ENCODE measurements around the gene SUPT3H. TPM values are rescaled to one million over a fixed set of nuclear protein-coding genes. Genes with fewer than 3 reads are reported as not detected.
"Not testable (repeated sequence)": the region's sequence is repeated elsewhere in the genome, so short reads cannot be mapped to it uniquely, and the experiment has no call there.

Gene SUPT3H
- total RNA-seq, 2 donors from 2014 or later, result 5.3 to 6.6 TPM

DNA sequence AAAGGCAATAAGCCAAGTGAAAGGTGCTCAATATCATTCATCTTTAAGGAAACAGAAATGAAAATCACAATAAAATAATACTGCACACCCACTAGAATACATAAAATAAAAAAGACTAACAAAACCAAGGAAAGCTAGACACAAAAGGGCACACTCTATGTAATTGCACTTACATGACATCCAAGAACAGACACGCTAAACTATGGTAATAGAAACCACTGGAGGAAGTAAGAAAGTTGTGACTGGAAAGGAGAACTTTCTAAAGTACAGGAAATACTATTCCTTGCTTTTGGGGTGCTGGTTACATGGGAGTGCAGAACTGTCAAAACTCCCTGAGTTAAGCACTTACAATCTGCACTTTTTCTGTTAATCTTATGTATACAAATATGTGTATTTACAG, 303.3 kb downstream of the SUPT3H start:
- TF ChIP-seq, protein P1, sequence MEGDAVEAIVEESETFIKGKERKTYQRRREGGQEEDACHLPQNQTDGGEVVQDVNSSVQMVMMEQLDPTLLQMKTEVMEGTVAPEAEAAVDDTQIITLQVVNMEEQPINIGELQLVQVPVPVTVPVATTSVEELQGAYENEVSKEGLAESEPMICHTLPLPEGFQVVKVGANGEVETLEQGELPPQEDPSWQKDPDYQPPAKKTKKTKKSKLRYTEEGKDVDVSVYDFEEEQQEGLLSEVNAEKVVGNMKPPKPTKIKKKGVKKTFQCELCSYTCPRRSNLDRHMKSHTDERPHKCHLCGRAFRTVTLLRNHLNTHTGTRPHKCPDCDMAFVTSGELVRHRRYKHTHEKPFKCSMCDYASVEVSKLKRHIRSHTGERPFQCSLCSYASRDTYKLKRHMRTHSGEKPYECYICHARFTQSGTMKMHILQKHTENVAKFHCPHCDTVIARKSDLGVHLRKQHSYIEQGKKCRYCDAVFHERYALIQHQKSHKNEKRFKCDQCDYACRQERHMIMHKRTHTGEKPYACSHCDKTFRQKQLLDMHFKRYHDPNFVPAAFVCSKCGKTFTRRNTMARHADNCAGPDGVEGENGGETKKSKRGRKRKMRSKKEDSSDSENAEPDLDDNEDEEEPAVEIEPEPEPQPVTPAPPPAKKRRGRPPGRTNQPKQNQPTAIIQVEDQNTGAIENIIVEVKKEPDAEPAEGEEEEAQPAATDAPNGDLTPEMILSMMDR (IDR thresholded peaks at IDR 0.05), result no peak
- ATAC-seq (ENCODE audit: insufficient number of reproducible peaks, low FRiP score, low read depth) (no peak), DNase-seq (ENCODE audit: low spot score) (no peak)
- H3K9me3 ChIP-seq, result peaks cover 11% of the 10 kb centered on the region
- no peaks in the 10 kb centered on the region for H3K27me3 ChIP-seq (replicated peaks; ENCODE audit: insufficient read depth)
- no peaks in the 10 kb centered on the region for H3K36me3 ChIP-seq
- no peaks in the 10 kb centered on the region for H3K4me1 ChIP-seq (ENCODE audit: control insufficient read depth in 1 of 2, low read depth in 2 of 2)
- H3K4me3 ChIP-seq, result no peak overlapping the region
- H3K27ac ChIP-seq, result no peak overlapping the region

- H3K9me3 ChIP-seq, result peaks cover 4% of the 10 kb centered on the region
- no peaks in the 10 kb centered on the region for H3K36me3 ChIP-seq
- no peak overlapping the region for H3K4me3 ChIP-seq
- TF ChIP-seq, protein P1 (IDR thresholded peaks at IDR 0.05), result no peak
- DNase-seq (ENCODE audit: low spot score) (no peak), ATAC-seq (ENCODE audit: insufficient number of reproducible peaks, low FRiP score, low read depth) (no peak)
- no peaks in the 10 kb centered on the region for H3K27me3 ChIP-seq (replicated peaks; ENCODE audit: insufficient read depth)
- no peak overlapping the region for H3K27ac ChIP-seq
- H3K4me1 ChIP-seq (ENCODE audit: control insufficient read depth in 1 of 2, low read depth in 2 of 2), result no peaks in the 10 kb centered on the region
These were observed 304.0 kb downstream of the SUPT3H start for GRCh38 chr6:45073771-45074170.

GRCh38 chr6:45072673-45073072, 305.1 kb downstream of the SUPT3H start:
- TF ChIP-seq, protein P1 (IDR thresholded peaks at IDR 0.05), result no peak
- Histone ChIP-seq H3K27me3 (replicated peaks; ENCODE audit: insufficient read depth) (no peaks in the 10 kb centered on the region), H3K27ac (no peak overlapping the region), H3K9me3 (no peaks in the 10 kb centered on the region), H3K4me1 (ENCODE audit: control insufficient read depth in 1 of 2, low read depth in 2 of 2) (no peaks in the 10 kb centered on the region), H3K4me3 (no peak overlapping the region), H3K36me3 (no peaks in the 10 kb centered on the region)
- no peak for DNase-seq (ENCODE audit: low spot score)
- ATAC-seq (ENCODE audit: insufficient number of reproducible peaks, low FRiP score, low read depth), result no peak

DNA sequence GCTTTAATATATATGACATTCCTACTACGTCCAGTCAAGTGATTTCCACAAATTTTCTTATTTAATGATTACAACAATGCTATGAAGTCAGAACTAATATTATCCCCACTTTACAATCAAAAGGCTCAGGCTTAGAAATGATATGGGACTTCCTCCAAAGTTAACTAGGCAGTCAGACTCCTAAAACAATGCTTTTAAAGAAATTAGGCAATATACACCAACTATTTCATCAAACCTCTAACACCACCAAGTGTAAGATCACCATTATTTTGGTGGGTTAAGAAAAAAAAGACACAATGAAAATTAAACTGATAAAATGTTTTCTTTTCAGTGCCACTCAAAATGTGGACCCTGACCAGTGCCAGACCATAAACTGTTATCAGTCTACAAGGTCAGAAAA, 305.7 kb downstream of the SUPT3H start:
- H3K9me3 ChIP-seq, result no peaks in the 10 kb centered on the region
- DNase-seq (ENCODE audit: low spot score), result no peak
- TF ChIP-seq, protein P1 (IDR thresholded peaks at IDR 0.05), result no peak

DNA sequence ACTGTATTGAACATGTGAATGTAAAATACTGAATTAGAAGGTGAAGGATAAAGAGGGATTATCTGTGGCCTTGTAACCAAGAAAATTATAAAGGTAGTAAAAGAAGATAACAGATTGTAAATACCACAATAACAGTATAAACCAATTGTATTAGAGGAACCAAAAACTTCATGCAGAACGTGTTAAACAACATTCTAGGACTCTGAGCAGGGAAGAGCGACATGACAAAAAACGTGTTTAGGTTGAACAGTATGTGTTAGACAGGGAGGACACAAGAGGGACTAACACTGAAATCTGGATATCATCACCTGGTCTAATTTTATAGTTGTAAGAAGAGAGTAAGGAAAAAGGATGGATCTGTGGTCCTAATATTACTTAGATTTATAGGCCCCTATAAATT, 308.6 kb downstream of the SUPT3H start:
- TF ChIP-seq, protein P1 (IDR thresholded peaks at IDR 0.05), result no peak
- no peaks in the 10 kb centered on the region for H3K36me3 ChIP-seq
- no peak overlapping the region for H3K4me3 ChIP-seq
- no peak for DNase-seq (ENCODE audit: low spot score)
- H3K4me1 ChIP-seq (ENCODE audit: control insufficient read depth in 1 of 2, low read depth in 2 of 2), result no peaks in the 10 kb centered on the region
- H3K27ac ChIP-seq, result no peak overlapping the region
- no peaks in the 10 kb centered on the region for H3K9me3 ChIP-seq
- no peak for ATAC-seq (ENCODE audit: insufficient number of reproducible peaks, low FRiP score, low read depth)
- H3K27me3 ChIP-seq (replicated peaks; ENCODE audit: insufficient read depth), result no peaks in the 10 kb centered on the region

More for the DNA sequence above, 305.7 kb downstream of the SUPT3H start:
- Histone ChIP-seq H3K4me1 (ENCODE audit: control insufficient read depth in 1 of 2, low read depth in 2 of 2) (no peaks in the 10 kb centered on the region), H3K27ac (no peak overlapping the region), H3K36me3 (no peaks in the 10 kb centered on the region), H3K4me3 (no peak overlapping the region), H3K27me3 (replicated peaks; ENCODE audit: insufficient read depth) (no peaks in the 10 kb centered on the region)
- no peak for ATAC-seq (ENCODE audit: insufficient number of reproducible peaks, low FRiP score, low read depth)

DNA sequence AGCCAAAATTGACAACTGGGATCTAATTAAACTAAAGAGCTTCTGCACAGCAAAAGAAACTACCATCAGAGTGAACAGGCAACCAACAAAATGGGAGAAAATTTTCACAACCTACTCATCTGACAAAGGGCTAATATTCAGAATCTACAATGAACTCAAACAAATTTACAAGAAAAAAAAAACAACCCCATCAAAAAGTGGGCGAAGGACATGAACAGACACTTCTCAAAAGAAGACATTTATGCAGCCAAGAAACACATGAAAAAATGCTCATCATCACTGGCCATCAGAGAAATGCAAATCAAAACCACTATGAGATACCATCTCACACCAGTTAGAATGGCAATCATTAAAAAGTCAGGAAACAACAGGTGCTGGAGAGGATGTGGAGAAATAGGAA, 310.3 kb downstream of the SUPT3H start:
- not testable (repeated sequence) for H3K9me3 ChIP-seq; H3K27me3 ChIP-seq (replicated peaks; ENCODE audit: insufficient read depth); H3K27ac ChIP-seq; H3K4me3 ChIP-seq; H3K36me3 ChIP-seq; H3K4me1 ChIP-seq (ENCODE audit: control insufficient read depth in 1 of 2, low read depth in 2 of 2); ATAC-seq (ENCODE audit: insufficient number of reproducible peaks, low FRiP score, low read depth); DNase-seq (ENCODE audit: low spot score)

GRCh38 chr6:45062659-45063058, 315.1 kb downstream of the SUPT3H start:
- H3K27ac ChIP-seq; H3K4me3 ChIP-seq; DNase-seq (ENCODE audit: low spot score); H3K36me3 ChIP-seq; H3K4me1 ChIP-seq (ENCODE audit: control insufficient read depth in 1 of 2, low read depth in 2 of 2); H3K9me3 ChIP-seq; H3K27me3 ChIP-seq (replicated peaks; ENCODE audit: insufficient read depth); ATAC-seq (ENCODE audit: insufficient number of reproducible peaks, low FRiP score, low read depth): not testable (repeated sequence)
